NCI-H1436 (cell line): ENCODE data around the gene HDHD5.

Experiments
- DNase-seq: peaks from one replicate; lab custom pipeline; 2025; lab: John Stamatoyannopoulos, UW

Gene HDHD5

DNA sequence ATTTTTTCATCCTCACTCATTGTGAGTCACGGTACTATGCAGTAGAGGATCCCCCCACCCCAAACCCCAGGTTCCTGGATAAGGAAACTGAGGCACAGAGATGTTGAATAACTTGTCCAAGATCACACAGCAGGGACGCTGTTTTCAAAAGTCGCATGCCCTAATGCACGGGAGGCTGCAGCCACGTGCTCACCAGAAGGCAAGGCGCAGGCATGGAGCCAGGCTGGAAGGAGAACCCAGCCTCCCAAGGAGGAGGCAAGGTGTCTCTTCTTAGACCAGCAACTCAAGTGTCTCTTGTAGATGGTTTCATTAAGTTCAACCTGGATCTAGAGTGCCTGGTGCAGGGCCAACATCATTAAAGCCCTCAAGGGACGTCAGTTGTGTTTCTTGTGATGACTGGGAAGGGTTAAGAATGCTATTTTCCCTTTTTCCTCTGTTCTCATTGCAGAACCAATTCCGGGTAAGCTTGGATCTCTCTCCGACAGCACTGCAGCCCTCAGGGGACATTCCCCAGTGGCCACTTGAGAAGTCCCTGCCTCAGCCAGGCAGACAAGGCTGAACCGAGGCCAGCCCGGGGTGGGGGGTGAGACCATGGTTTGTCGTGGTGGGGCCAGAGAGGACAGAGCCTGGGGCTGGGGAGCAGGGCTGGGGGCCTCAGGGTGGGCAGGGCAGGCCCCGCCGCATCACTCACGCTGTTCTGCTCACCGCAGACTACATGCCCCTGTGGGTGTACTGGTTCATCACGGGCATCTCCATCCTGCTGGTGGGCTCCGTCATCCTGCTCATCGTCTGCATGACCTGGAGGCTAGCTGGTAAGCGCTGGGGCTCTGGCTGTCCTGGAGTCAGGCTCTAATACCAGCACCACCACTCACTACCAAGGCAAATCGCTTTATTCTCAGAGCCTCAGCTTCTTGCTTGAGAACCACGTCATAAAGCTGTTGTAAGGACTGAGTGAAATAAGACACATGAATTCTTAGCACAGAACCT is 53.6 kb downstream of the HDHD5 start:
- DNase-seq, result no peak

DNA sequence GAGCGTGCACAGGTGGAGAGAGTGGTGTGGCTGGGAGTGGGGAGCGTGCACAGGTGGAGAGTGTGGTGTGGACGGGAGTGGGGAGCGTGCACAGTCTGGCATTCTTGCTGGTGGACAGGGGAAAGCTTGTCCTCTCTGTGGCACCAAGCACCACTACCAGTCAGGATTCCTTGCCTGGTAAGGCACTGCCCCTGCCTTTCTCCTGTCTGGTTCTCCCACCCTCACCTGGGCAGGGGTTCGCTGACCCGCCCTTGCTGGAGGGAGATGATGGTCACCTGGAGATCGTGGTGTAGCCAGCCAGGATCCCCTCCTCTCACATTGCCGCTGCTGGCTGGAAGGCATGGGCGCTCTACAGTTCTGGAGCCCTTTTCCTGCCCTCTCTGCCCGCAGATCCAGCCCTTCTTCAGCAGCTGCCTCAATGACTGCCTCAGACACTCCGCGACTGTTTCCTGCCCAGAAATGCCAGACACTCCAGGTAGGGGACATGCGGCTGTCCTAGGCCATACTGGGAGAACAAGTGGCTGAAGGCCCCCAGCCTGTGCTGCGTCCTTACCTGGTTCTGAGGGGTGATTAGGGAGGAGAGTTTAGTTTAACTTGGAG is 54.6 kb downstream of the HDHD5 start:
- no peak for DNase-seq

DNA sequence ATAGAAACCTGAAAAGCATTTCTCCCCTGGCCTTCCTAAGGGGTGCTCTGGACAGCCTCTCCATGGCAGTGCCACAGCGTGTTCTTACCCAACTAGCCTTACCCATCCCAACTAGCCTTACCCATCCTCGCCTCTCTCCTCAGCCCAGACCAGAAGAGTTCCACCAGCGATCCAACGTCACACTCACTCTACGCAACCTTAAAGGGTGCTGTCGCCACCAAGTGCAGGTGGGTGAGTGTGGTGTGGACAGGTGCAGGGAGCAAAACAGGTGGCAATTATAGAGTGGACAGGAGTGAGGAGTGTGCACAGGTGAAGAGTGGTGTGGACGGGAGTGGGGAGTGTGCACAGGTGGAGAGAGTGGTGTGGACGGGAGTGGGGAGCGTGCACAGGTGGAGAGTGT is 55.7 kb downstream of the HDHD5 start:
- DNase-seq, result no peak

DNA sequence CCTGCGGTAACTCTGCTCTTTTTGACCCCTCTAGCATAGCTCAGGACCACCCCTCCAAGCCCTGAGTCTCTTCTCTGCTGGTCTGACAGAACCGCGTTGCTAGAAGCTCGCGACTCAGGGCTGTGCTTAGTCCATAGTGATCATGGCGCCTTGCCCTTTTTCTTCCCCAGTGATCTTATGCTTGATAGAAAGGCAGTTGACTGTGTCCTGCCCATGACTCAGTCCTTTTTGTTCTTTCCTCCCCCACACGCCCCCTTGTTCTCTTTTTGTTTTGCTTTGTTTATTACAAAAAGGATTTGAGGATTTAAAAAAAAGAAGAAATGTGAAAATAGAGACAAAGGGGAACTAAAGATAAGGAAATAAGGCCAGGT is 56.8 kb downstream of the HDHD5 start:
- no peak for DNase-seq

DNA sequence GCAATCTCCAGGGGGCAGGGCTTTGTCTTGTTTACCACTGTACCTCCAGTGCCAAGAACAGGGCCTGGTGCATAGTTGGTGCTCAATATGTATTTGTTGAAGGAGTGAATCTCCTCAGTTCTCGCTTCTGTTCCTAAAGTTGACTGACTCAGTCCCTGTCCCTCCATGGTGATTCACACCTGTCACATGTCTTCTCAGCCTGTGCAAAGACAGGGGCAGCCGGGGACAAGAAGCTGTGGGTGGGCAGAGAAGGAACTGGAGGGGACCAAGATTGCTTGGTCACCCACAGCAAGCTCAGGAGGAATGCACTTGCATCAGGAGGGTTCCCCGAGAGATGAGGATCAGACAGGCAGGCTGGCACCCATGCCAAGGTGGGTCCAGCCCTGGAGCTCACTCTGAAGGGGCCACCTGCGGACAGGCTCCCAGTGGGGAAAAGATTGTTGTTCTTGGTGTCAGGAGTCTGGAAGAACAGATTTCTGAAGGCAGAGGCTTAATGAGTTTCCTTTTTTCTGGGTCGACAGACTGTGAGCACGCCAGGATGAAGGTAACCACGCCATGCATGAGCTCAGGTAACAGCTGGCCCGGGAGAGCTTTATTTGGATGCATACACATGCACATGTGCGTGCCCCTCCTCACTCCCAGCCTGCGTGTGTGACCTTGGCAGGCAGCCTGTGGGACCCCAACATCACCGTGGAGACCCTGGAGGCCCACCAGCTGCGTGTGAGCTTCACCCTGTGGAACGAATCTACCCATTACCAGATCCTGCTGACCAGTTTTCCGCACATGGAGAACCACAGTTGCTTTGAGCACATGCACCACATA is 57.4 kb downstream of the HDHD5 start:
- DNase-seq, result no peak

DNA sequence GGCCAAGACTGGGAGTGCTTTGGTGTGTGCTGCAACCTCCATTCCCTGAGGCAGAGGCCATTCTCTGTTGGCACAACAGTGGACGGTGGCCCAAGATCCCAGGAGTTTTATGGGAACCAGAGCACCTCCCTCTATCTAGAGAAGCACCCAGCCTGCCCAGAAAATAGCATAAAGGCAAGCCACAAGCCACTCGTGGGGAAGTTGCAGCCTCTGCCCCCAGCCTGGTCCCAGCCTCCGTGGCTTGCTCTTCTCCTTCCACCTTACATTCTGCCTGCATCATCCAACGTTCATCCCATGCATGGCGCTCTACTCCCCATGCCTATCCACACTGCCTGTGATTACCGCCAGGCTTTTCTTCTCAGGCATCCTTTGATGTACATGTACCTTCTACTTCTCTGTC is 58.5 kb downstream of the HDHD5 start:
- DNase-seq, result no peak

DNA sequence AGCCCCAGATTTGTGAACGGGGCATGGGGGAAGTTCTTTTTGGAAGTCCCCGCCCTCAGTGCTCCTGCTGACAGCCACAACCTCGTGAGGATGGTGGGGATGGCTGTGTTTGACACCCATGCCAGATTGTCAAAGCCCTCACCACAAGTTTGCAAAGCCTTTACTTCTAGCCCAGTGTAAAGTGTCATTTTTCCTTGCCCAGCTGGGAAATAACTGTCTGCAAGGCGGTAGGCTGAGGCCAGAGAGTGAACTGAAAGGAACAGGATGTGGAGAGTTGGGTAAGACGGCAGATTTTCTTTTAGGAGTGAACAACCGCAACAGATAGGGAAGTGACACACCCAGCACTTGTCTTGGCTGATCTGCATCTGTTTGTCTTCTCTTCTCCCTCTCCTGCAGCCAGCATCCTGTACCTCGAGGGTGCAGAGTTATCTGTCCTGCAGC is 60.7 kb downstream of the HDHD5 start:
- DNase-seq, result no peak

DNA sequence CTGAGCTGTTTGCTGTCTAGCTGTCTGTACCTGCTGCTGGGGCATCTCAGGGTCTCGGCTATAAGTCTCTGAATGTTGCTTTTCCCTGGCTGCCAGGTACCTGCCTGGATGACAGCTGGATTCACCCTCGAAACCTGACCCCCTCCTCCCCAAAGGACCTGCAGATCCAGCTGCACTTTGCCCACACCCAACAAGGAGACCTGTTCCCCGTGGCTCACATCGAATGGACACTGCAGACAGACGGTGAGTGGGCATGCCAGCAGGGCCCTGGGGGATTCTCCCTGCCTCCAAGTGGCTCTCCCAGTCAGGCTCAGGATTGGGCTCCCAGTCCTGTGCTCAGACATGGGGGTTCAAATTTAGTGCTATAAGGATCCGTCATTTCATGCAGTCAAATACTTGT is 61.4 kb downstream of the HDHD5 start:
- DNase-seq, result no peak

DNA sequence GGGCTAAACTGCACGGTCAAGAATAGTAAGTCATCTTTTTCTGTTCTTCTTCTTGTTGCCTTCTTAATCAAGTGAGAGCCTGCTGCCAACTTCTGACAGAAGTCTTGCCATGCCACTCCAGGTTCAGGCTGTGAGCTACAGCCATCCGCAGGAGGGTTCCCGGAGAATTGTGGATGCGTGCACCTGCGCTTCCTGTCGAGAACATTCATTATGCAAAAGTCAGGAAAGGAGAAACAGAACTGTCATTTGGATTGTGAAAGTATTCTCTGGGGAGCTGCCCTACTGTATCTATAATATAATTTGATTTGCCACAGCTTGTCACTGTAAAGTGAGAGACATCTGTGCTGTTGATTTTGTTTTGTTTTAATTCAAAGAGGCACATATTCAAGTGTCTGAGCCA is 62.0 kb downstream of the HDHD5 start:
- DNase-seq, result no peak

DNA sequence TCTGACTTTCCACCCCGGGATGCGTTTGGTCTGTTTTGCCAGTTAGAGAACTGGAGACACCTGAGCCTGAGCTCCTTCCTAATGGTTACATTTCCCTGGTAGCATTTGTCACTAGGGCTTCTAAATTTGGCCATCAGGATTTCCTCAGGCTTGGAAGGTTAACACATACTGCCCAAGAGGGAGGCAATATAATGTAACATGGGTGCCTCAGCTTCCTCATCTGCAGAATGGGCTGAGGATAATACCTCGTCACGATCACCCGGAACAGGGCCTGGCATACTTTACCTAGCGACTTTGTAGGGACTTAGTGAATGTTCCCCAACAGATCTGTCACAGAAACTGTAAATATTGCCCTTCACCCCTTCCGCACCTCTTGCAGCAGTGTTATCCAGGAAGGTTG is 63.0 kb downstream of the HDHD5 start:
- no peak for DNase-seq

DNA sequence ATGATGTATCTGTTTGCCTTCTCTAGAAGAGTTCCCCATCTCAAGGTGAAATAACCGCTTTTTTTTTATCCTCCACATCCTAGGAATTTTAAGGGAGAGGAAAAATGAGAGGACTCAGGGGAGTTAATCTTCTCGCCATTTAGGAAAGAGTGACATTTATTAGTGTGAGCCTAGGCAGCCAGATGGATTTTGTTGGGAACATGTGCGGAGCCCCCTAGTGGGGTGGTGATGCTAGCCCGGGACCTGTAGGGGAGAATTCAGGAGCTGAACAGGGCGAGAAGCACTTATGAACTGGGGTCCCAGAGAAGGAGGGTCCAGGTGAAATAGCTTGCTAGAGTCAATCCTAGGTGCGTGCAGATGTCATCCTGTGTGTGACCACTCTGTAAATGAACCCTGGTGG is 63.5 kb downstream of the HDHD5 start:
- DNase-seq, result no peak

DNA sequence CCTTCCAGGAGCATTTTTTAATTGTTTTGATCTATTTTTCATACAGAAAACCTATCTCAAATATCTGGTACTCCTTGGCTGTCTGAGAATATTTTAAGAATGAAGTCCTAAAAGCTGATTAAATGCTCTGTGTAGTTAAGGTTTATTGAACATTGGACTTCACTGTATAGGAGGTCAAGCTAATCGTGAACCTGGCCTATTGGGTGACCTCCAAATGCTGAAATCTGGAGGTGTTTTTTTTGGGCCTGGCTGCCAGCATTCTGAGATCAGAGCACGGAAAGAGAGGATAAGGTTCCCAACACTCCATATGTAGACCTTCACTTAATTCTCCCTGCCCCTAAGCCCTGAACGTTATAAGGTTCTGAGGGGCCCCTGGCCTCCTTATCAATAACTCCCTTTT is 66.0 kb downstream of the HDHD5 start:
- DNase-seq, result no peak

DNA sequence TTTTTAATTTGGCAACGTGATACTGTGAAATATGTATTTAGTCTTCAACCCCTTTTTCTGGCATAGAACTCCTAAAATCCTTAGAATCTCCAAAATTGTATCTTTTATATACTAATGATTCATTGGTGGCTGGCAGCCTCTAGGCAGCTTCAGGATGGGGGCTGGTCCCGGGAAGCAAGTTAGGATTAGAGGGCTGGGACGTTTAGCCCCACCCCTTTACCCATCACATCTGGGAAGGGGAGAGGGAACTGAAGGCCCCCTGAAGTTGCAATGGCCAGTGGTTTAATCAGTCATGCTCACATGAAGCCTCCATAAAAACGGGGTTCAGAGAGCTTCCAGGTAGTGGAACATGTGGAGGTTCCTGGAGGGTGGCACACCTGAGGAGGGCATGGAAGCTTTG is 67.2 kb downstream of the HDHD5 start:
- no peak for DNase-seq

DNA sequence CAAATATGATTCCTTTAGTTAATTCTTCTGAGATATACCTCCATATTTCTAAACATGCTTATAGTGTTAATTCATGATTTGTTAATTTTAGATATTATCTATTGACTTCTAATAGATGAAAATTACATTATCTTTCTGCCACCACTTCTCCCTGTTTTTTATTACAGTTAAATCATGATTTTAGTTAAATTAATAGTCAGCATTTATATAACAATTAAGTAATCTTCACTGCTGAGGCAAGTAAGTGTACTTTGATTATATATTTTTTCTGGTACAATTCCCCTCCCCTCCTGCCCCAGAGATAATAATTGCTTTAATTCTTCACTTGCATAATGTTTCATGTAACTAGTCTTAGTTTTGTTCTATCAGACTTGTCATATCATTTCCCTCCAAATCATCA is 68.5 kb downstream of the HDHD5 start:
- DNase-seq, result no peak
